H9 (cell line): ENCODE data around the gene DFFB. TPM values are rescaled to one million over a fixed set of nuclear protein-coding genes. Genes with fewer than 3 reads are reported as not detected.

Experiments
- DNase-seq: peaks from one replicate; pipeline ENCODE4 v3.0.0-alpha.2; 2017
- H2AFZ ChIP-seq: one replicate; pipeline ENCODE4 v1.6.1; 2013; ENCODE audit warnings: mild to moderate bottlenecking, low read length, control low read depth, moderate library complexity
- H2AK5ac ChIP-seq: 2 replicates; pipeline ENCODE4 v1.6.1; 2013; ENCODE audit warnings: low read length, control low read depth, mixed read lengths; ENCODE audit not compliant: insufficient read length
- H2BK120ac ChIP-seq: one replicate; pipeline ENCODE4 v1.6.1; 2013; ENCODE audit warnings: low read depth, mild to moderate bottlenecking, low read length, control low read depth, inconsistent platforms; ENCODE audit not compliant: poor library complexity, severe bottlenecking
- H2BK12ac ChIP-seq: 2 replicates; pipeline ENCODE4 v1.6.1; 2013; ENCODE audit warnings: low read length, control low read depth, mixed read lengths, low read depth; ENCODE audit not compliant: insufficient read length
- H2BK15ac ChIP-seq: 2 replicates; pipeline ENCODE4 v1.6.1; 2013; ENCODE audit warnings: low read depth, low read length, control low read depth
- H2BK20ac ChIP-seq: one replicate; pipeline ENCODE4 v1.6.1; 2013; ENCODE audit warnings: low read depth, mild to moderate bottlenecking, low read length, control low read depth, inconsistent platforms; ENCODE audit not compliant: poor library complexity, severe bottlenecking
- H2BK5ac ChIP-seq: 2 replicates; pipeline ENCODE4 v1.6.1; 2013; ENCODE audit warnings: low read length, control low read depth, mixed read lengths; ENCODE audit not compliant: insufficient read length
- H3K14ac ChIP-seq: 2 replicates; pipeline ENCODE4 v1.6.1; 2013; ENCODE audit warnings: low read length, control low read depth; ENCODE audit not compliant: insufficient read depth
- H3K18ac ChIP-seq: 2 replicates; pipeline ENCODE4 v1.6.1; 2013; ENCODE audit warnings: low read depth, mild to moderate bottlenecking, mixed read lengths, low read length, control low read depth; ENCODE audit not compliant: insufficient read length
- H3K23ac ChIP-seq: 2 replicates; pipeline ENCODE4 v1.6.1; 2013; ENCODE audit warnings: low read length, control low read depth, mixed read lengths, low read depth; ENCODE audit not compliant: insufficient read length
- H3K23me2 ChIP-seq: 2 replicates; pipeline ENCODE4 v1.6.1; 2013; ENCODE audit warnings: low read depth, mild to moderate bottlenecking, mixed read lengths, low read length, control low read depth; ENCODE audit not compliant: insufficient read length, poor library complexity, severe bottlenecking
- H3K27ac ChIP-seq: 2 replicates; pipeline ENCODE4 v1.5.1; 2013; ENCODE audit warnings: low read length, control low read depth, mixed read lengths, low read depth; ENCODE audit not compliant: insufficient read length
- H3K27me3 ChIP-seq: 2 replicates; pipeline ENCODE4 v1.6.1; 2013; ENCODE audit warnings: low read length, control low read depth, inconsistent platforms; ENCODE audit not compliant: insufficient read depth
- H3K4ac ChIP-seq: 2 replicates; pipeline ENCODE4 v1.6.1; 2013; ENCODE audit warnings: low read depth, mild to moderate bottlenecking, control low read depth, inconsistent platforms, low read length, moderate library complexity
- H3K4me1 ChIP-seq: 2 replicates; pipeline ENCODE4 v1.6.1; 2013; ENCODE audit warnings: low read length, control low read depth, inconsistent platforms; ENCODE audit not compliant: insufficient read depth
- H3K4me2 ChIP-seq: 2 replicates; pipeline ENCODE4 v1.6.1; 2013; ENCODE audit warnings: low read length, control low read depth, mixed read lengths; ENCODE audit not compliant: insufficient read length, insufficient read depth
- H3K56ac ChIP-seq: 2 replicates; pipeline ENCODE4 v1.6.1; 2013; ENCODE audit warnings: low read depth, mild to moderate bottlenecking, mixed read lengths, low read length, control low read depth; ENCODE audit not compliant: insufficient read length
- H3K79me1 ChIP-seq: 2 replicates; pipeline ENCODE4 v1.6.1; 2013; ENCODE audit warnings: low read depth, mild to moderate bottlenecking, moderate library complexity, low read length, control low read depth, inconsistent platforms; ENCODE audit not compliant: insufficient read depth, poor library complexity, severe bottlenecking
- H3K79me2 ChIP-seq: 2 replicates; pipeline ENCODE4 v1.6.1; 2013; ENCODE audit warnings: low read length, control low read depth, inconsistent platforms; ENCODE audit not compliant: insufficient read depth
- H3K9ac ChIP-seq: 2 replicates; pipeline ENCODE4 v1.6.1; 2013; ENCODE audit warnings: low read length, control low read depth, mixed read lengths; ENCODE audit not compliant: insufficient read length; ENCODE audit errors: extremely low read depth
- H3K9me3 ChIP-seq: one replicate; pipeline ENCODE4 v1.6.1; 2013; ENCODE audit warnings: low read depth, low read length, inconsistent platforms; ENCODE audit not compliant: control insufficient read depth
- H3T11ph ChIP-seq: one replicate; pipeline ENCODE4 v1.6.1; 2013; ENCODE audit warnings: mild to moderate bottlenecking, low read length, control low read depth, inconsistent platforms
- H4K20me1 ChIP-seq: one replicate; pipeline ENCODE4 v1.6.1; 2013; ENCODE audit not compliant: control insufficient read depth, insufficient read length, insufficient read depth
- H4K5ac ChIP-seq: 2 replicates; pipeline ENCODE4 v1.6.1; 2013; ENCODE audit warnings: low read depth, mild to moderate bottlenecking, mixed read lengths, low read length, control low read depth; ENCODE audit not compliant: insufficient read length
- H4K8ac ChIP-seq: replicated peaks from 2 replicates; pipeline ENCODE4 v1.6.1; 2013; ENCODE audit warnings: low read length, control low read depth, mixed read lengths, low read depth; ENCODE audit not compliant: insufficient read length
- H4K91ac ChIP-seq: 2 replicates; pipeline ENCODE4 v1.6.1; 2013; ENCODE audit warnings: low read depth, mild to moderate bottlenecking, moderate library complexity, mixed read lengths, low read length, control low read depth; ENCODE audit not compliant: insufficient read length
- H3K27ac Mint-ChIP-seq, 3 experiments: 2 replicates in 2 of 3; 3 replicates in 1 of 3; pipeline ENCODE4 v1.8.0; 2020 to 2021; ENCODE audit warnings: mixed read lengths in 3 of 3, mild to moderate bottlenecking in 1 of 3, moderate library complexity in 1 of 3
- H3K27me3 Mint-ChIP-seq: 2 replicates; pipeline ENCODE4 v1.8.0; 2021; ENCODE audit warnings: low read depth, mild to moderate bottlenecking, moderate library complexity, mixed read lengths
- H3K36me3 Mint-ChIP-seq, 3 experiments: 2 replicates in 2 of 3; 3 replicates in 1 of 3; pipeline ENCODE4 v1.8.0; 2020 to 2021; ENCODE audit warnings: low read depth in 3 of 3, mixed read lengths in 3 of 3; ENCODE audit not compliant: insufficient read depth in 1 of 3
- H3K4me1 Mint-ChIP-seq, 2 experiments: 2 replicates each; pipeline ENCODE4 v1.8.0; 2020; ENCODE audit warnings: mixed read lengths in 2 of 2
- H3K4me3 Mint-ChIP-seq, 2 experiments: 2 replicates in 1 of 2; 3 replicates in 1 of 2; pipeline ENCODE4 v1.8.0; 2020 to 2021; ENCODE audit warnings: mild to moderate bottlenecking in 2 of 2, mixed read lengths in 2 of 2, moderate library complexity in 1 of 2
- H3K9me3 Mint-ChIP-seq, 2 experiments: 2 replicates in 1 of 2; 3 replicates in 1 of 2; pipeline ENCODE4 v1.8.0; 2020; ENCODE audit warnings: mild to moderate bottlenecking in 2 of 2, mixed read lengths in 2 of 2, moderate library complexity in 1 of 2
- CTCF ChIP-seq: fragments of 200-600 bp; sonication (generic); conservative IDR thresholded peaks from 3 replicates; pipeline ENCODE4 v1.8.0; 2021; ENCODE audit warnings: antibody characterized with exemption, mild to moderate bottlenecking
- WGBS: extraction: QIAGEN DNeasy Blood & Tissue Kit; methylation state at CpG from one replicate; pipeline ENCODE4 v1.1.7; 2013; ENCODE audit warnings: missing lambda C conversion rate, low lambda C conversion rate, mixed read lengths; ENCODE audit not compliant: insufficient read length; ENCODE audit errors: extremely low coverage; 5-methylcytosine and 5-hydroxymethylcytosine counted together
- total RNA-seq: library from RNA; stranded (reverse); gene quantifications from 2 replicates; pipeline ENCODE4 v1.2.1, GENCODE V29; 2021

DFFB gene
- total RNA-seq, 1 experiment from 2014 or later: 9.7 TPM

DNA sequence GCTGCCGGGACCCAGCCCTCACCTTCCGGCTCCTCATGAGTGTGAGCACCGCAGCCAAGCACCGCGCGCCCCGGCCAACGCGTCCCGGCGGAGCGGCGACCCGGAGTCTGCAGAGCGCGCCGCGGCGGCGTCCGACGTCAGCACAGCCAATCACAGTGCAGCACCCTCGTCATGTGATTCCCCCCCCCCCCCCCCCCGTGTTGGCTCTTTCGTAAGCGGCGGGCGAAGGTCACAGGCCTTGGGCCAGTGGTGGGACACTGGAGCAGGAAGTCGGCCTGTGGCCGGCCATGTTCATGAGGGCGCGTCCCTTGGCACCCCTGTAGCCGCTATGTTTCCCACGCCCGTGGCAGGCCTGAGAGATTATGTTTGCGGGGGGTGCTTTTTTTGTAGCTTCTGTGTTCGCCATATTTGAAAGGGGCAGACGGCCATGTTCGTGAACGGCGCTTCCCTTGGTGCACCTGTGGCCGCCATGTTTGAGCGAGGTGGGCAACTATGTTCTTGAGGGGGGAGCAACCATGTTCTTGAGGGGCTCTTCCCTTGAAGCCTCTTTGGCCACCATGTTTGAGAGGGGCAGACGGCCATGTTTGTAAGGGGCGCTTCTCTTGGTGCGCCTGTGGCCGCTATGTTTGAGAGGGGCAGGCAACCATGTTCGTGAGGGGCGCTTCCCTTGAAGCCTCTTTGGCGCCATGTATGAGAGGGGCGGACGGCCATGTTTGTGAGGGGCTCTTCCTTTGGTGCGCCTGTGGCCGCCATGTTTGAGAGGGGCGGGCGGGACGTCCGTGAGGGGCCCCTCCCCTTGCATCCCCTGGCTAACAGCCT is 43.1 kb downstream of the DFFB start, which contains the start of gene C1orf174:
C1orf174 (minus strand) TSS at position 123 of the 819 bp plus-strand sequence; CDS start at position 37, 86 bp downstream.
- Histone ChIP-seq H3K14ac (peak within 1 kb of the TSS; percentile 99), H3K23ac (no peak within 1 kb of the TSS), H3K27ac (peak within 1 kb of the TSS; percentile 86), H3K9ac (peak within 1 kb of the TSS; percentile 84), H3K27me3 (no peaks in the 10 kb centered on the region), H2BK20ac (no peak within 1 kb of the TSS), H2AFZ (no peak within 1 kb of the TSS), H2BK15ac (no peak within 1 kb of the TSS), H4K8ac (no peak within 1 kb of the TSS), H3K79me1 (peaks cover 11% of the 10 kb centered on the region), H3K79me2 (peaks cover 28% of the 10 kb centered on the region; the same call in 1 of the 2 replicates), H3T11ph (no peak within 1 kb of the TSS), H4K91ac (no peak within 1 kb of the TSS), H3K56ac (no peak within 1 kb of the TSS), H4K20me1 (no peaks in the 10 kb centered on the region), H2BK120ac (peak within 1 kb of the TSS; percentile 96), H3K9me3 (no peaks in the 10 kb centered on the region), H2AK5ac (no peak within 1 kb of the TSS), H2BK5ac (peak within 1 kb of the TSS; percentile 44), H3K4me1 (no peaks in the 10 kb centered on the region), H4K5ac (peak within 1 kb of the TSS; percentile 23), H3K4me2 (peak within 1 kb of the TSS; percentile 93), H3K18ac (peak within 1 kb of the TSS; percentile 99), H2BK12ac (peak within 1 kb of the TSS; percentile 71), H3K23me2 (peaks cover 7% of the 10 kb centered on the region), H3K4ac (no peak within 1 kb of the TSS; the same call in 1 of the 2 replicates)
- Mint-ChIP-seq H3K9me3 (peaks cover 13 to 15% of the 10 kb centered on the region in 2 experiments), H3K27ac (peak within 1 kb of the TSS; percentile 99 to 100 (median 99)), H3K27me3 (no peaks in the 10 kb centered on the region), H3K36me3 (peaks cover 7 to 23% (median 10%) of the 10 kb centered on the region in 3 experiments), H3K4me3 (peak within 1 kb of the TSS; percentile 84 to 95), H3K4me1 (peaks cover 27 to 33% of the 10 kb centered on the region in 2 experiments)
- DNase-seq: peak; percentile 97
- no CpG with 5 or more reads among the region's 58 CpGs for WGBS
- TF ChIP-seq CTCF: no peak
